WTC11 (cell line): Measurements from ENCODE around the gene APOL2. TPM values are rescaled to one million over a fixed set of nuclear protein-coding genes. Genes with fewer than 3 reads are reported as not detected.

Experiments used
- ATAC-seq: fragments of 200-7000 bp; cut with Tn5 transposase; 2 replicates; pipeline ENCODE4 v1.10.0; 2021; ENCODE audit warnings: mild to moderate bottlenecking, moderate library complexity
- CTCF ChIA-PET: fragments of 300-600 bp; sonication (Branson Sonifier 250); formaldehyde crosslinking; loops from one replicate; lab custom pipeline; 2021; ENCODE audit warnings: antibody characterized with exemption; lab: Charles Lee
- POLR2A ChIA-PET: fragments of 350-600 bp; sonication (Branson Sonifier 250); formaldehyde crosslinking; loops from one replicate; lab custom pipeline; 2021; ENCODE audit warnings: antibody characterized with exemption; lab: Charles Lee
- DNase-seq: peaks from one replicate; pipeline ENCODE4 v3.0.0; 2021; ENCODE audit warnings: low spot score
- H3K27ac Mint-ChIP-seq: 2 replicates; pipeline ENCODE4 v1.8.0; 2021; ENCODE audit warnings: mixed read lengths
- H3K27me3 Mint-ChIP-seq: 2 replicates; pipeline ENCODE4 v1.8.0; 2021; ENCODE audit warnings: low read depth, mild to moderate bottlenecking, moderate library complexity, mixed read lengths
- H3K36me3 Mint-ChIP-seq: 2 replicates; pipeline ENCODE4 v1.8.0; 2021; ENCODE audit warnings: mixed read lengths
- H3K4me1 Mint-ChIP-seq: 2 replicates; pipeline ENCODE4 v1.8.0; 2022; ENCODE audit warnings: mixed read lengths
- H3K4me3 Mint-ChIP-seq: 2 replicates; pipeline ENCODE4 v1.8.0; 2021; ENCODE audit warnings: mild to moderate bottlenecking, moderate library complexity, mixed read lengths
- H3K9me3 Mint-ChIP-seq: 2 replicates; pipeline ENCODE4 v1.8.0; 2021; ENCODE audit warnings: mixed read lengths
- ATF2 ChIP-seq: sonication (generic); formaldehyde crosslinking; IDR thresholded peaks from 2 replicates; pipeline ENCODE4 v1.8.1; 2022; ENCODE audit warnings: low read depth, missing genetic modification reagents, borderline replicate concordance
- CTCF ChIP-seq: fragments of 200-600 bp; IDR thresholded peaks from 2 replicates; pipeline ENCODE4 v1.8.0; 2022; ENCODE audit warnings: antibody characterized with exemption
- ERG ChIP-seq: fragments of 250-450 bp; sonication (Bioruptor Pico); IDR thresholded peaks from 2 replicates; pipeline ENCODE4 v1.8.0; 2021; ENCODE audit warnings: mild to moderate bottlenecking
- FOXP1 ChIP-seq: sonication (generic); formaldehyde crosslinking; IDR thresholded peaks from 2 replicates; pipeline ENCODE4 v1.8.0; 2022; ENCODE audit warnings: missing genetic modification reagents, mild to moderate bottlenecking, moderate library complexity, borderline replicate concordance
- GABPB1 ChIP-seq: sonication (generic); formaldehyde crosslinking; IDR thresholded peaks from 2 replicates; pipeline ENCODE4 v1.8.1; 2023; ENCODE audit warnings: mild to moderate bottlenecking, missing genetic modification reagents
- HMGXB4 ChIP-seq: sonication (generic); formaldehyde crosslinking; IDR thresholded peaks from 2 replicates; pipeline ENCODE4 v1.8.1; 2023; ENCODE audit warnings: mild to moderate bottlenecking, moderate library complexity, missing genetic modification reagents
- JUN ChIP-seq: sonication (generic); formaldehyde crosslinking; IDR thresholded peaks from 2 replicates; pipeline ENCODE4 v1.8.0; 2023; ENCODE audit warnings: mild to moderate bottlenecking, missing genetic modification reagents
- MAX ChIP-seq: sonication (generic); formaldehyde crosslinking; IDR thresholded peaks from 2 replicates; pipeline ENCODE4 v1.8.0; 2022; ENCODE audit warnings: mild to moderate bottlenecking, missing genetic modification reagents
- PRDM15 ChIP-seq: sonication (generic); formaldehyde crosslinking; IDR thresholded peaks from 2 replicates; pipeline ENCODE4 v1.8.0; 2022; ENCODE audit warnings: missing genetic modification reagents
- PRRX2 ChIP-seq: fragments of 250-450 bp; sonication (Bioruptor Pico); IDR thresholded peaks from 2 replicates; pipeline ENCODE4 v1.8.0; 2021; ENCODE audit warnings: mild to moderate bottlenecking
- SMAD3 ChIP-seq: sonication (generic); formaldehyde crosslinking; IDR thresholded peaks from 2 replicates; pipeline ENCODE4 v1.8.0; 2022; ENCODE audit warnings: missing genetic modification reagents, mild to moderate bottlenecking, borderline replicate concordance
- TCF7 ChIP-seq: sonication (generic); formaldehyde crosslinking; IDR thresholded peaks from 2 replicates; pipeline ENCODE4 v1.8.0; 2022; ENCODE audit warnings: mild to moderate bottlenecking, low read depth, missing genetic modification reagents, moderate library complexity
- ZBTB21 ChIP-seq: sonication (generic); formaldehyde crosslinking; IDR thresholded peaks from 2 replicates; pipeline ENCODE4 v1.8.1; 2023; ENCODE audit warnings: mild to moderate bottlenecking, missing genetic modification reagents, borderline replicate concordance
- ZNF281 ChIP-seq: sonication (generic); formaldehyde crosslinking; IDR thresholded peaks from 2 replicates; pipeline ENCODE4 v1.8.0; 2023; ENCODE audit warnings: mild to moderate bottlenecking, missing genetic modification reagents
- ZNF317 ChIP-seq: sonication (generic); formaldehyde crosslinking; IDR thresholded peaks from 2 replicates; pipeline ENCODE4 v1.8.1; 2023; ENCODE audit warnings: low read depth, mild to moderate bottlenecking, moderate library complexity, missing genetic modification reagents, borderline replicate concordance
- ZNF396 ChIP-seq: fragments of 250-450 bp; sonication (Bioruptor Pico); IDR thresholded peaks from 2 replicates; pipeline ENCODE4 v1.8.0; 2021; ENCODE audit warnings: mild to moderate bottlenecking, moderate library complexity, borderline replicate concordance
- ZNF416 ChIP-seq: fragments of 250-450 bp; sonication (Bioruptor Pico); IDR thresholded peaks from 2 replicates; pipeline ENCODE4 v1.9.0; 2021; ENCODE audit warnings: mild to moderate bottlenecking, inconsistent platforms
- total RNA-seq: library from RNA; stranded (reverse); gene quantifications from 3 replicates; pipeline ENCODE4 v1.2.3, GENCODE V29; 2021

The APOL2 gene
- total RNA-seq, 1 experiment from 2014 or later: 11.2 TPM

GRCh38 chr22:36182056-36182455 lies 57.3 kb downstream of the APOL2 start (continued):
- TF ChIP-seq ATF2 (CRISPR knock-in tag) (no peak), SMAD3 (CRISPR knock-in tag) (no peak)

- TF ChIP-seq ZNF416 (CRISPR knock-in tag) (no peak), GABPB1 (no peak), ZNF396 (CRISPR knock-in tag) (no peak), TCF7 (no peak), ERG (CRISPR knock-in tag) (no peak), JUN (CRISPR knock-in tag) (no peak), FOXP1 (CRISPR knock-in tag) (no peak), PRDM15 (no peak), HMGXB4 (CRISPR knock-in tag) (no peak), PRRX2 (CRISPR knock-in tag) (no peak)
- no peak overlapping the region for H3K4me3 Mint-ChIP-seq
- H3K27ac Mint-ChIP-seq: no peak overlapping the region
- POLR2A ChIA-PET: no interaction called here
- DNase-seq (no peak), ATAC-seq (no peak)
- H3K27me3 Mint-ChIP-seq: no peaks in the 10 kb centered on the region
- H3K36me3 Mint-ChIP-seq: no peaks in the 10 kb centered on the region
- CTCF ChIA-PET: interaction anchor here (0.9 to 3.6 kb wide), 20 partner anchors 9 to 305 kb away, joined by 3 to 34 read pairs (median 5); partner anchors contain the start of gene APOL1
- no peaks in the 10 kb centered on the region for H3K9me3 Mint-ChIP-seq
- H3K4me1 Mint-ChIP-seq: peaks cover 13% of the 10 kb centered on the region
Measured at GRCh38 chr22:36180928-36181327, 58.4 kb downstream of the APOL2 start.

GRCh38 chr22:36180038-36180880 lies 59.1 kb downstream of the APOL2 start:
- no peak overlapping the region for H3K4me3 Mint-ChIP-seq
- peaks cover 13% of the 10 kb centered on the region for H3K4me1 Mint-ChIP-seq
- H3K9me3 Mint-ChIP-seq: peaks cover 3% of the 10 kb centered on the region; the same call in 1 of the 2 replicates
- H3K27ac Mint-ChIP-seq: no peak overlapping the region
- ChIA-PET CTCF (interaction anchor here (0.5 to 3.6 kb wide), 30 partner anchors 8 to 503 kb away, joined by 3 to 34 read pairs (median 4); partner anchors contain the start of gene APOL1), POLR2A (no interaction called here)
- H3K27me3 Mint-ChIP-seq: no peaks in the 10 kb centered on the region
- H3K36me3 Mint-ChIP-seq: no peaks in the 10 kb centered on the region
- TF ChIP-seq JUN (CRISPR knock-in tag) (no peak), MAX (CRISPR knock-in tag) (peak; percentile 20; the same call in 1 of the 2 replicates), ZBTB21 (0 out of 2 replicates have a peak, but pooled peaks have one; percentile 31), ZNF281 (CRISPR knock-in tag) (no peak), ZNF317 (CRISPR knock-in tag) (no peak), CTCF (peak; percentile 94)
- DNase-seq: peak; percentile 91
- ATAC-seq: peak; percentile 96
